Measurements from ENCODE around the gene PTGFRN.

PTGFRN gene

GRCh38 chr1:117033772-117034171 lies 124.1 kb downstream of the PTGFRN start:
- DNase-seq: no peak
- no peaks in the 10 kb centered on the region for H3K36me3 ChIP-seq
- TF ChIP-seq, protein P1, sequence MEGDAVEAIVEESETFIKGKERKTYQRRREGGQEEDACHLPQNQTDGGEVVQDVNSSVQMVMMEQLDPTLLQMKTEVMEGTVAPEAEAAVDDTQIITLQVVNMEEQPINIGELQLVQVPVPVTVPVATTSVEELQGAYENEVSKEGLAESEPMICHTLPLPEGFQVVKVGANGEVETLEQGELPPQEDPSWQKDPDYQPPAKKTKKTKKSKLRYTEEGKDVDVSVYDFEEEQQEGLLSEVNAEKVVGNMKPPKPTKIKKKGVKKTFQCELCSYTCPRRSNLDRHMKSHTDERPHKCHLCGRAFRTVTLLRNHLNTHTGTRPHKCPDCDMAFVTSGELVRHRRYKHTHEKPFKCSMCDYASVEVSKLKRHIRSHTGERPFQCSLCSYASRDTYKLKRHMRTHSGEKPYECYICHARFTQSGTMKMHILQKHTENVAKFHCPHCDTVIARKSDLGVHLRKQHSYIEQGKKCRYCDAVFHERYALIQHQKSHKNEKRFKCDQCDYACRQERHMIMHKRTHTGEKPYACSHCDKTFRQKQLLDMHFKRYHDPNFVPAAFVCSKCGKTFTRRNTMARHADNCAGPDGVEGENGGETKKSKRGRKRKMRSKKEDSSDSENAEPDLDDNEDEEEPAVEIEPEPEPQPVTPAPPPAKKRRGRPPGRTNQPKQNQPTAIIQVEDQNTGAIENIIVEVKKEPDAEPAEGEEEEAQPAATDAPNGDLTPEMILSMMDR (IDR thresholded peaks at IDR 0.05; ENCODE audit: low read depth, low read length): no peak
- no peaks in the 10 kb centered on the region for H3K4me1 ChIP-seq
- no peaks in the 10 kb centered on the region for H3K9me3 ChIP-seq
- H3K4me3 ChIP-seq (ENCODE audit: low read depth, low read length): no peak overlapping the region
- no peaks in the 10 kb centered on the region for H3K27me3 ChIP-seq

GRCh38 chr1:117034791-117035290 lies 125.1 kb downstream of the PTGFRN start:
- Histone ChIP-seq H3K27me3 (no peaks in the 10 kb centered on the region), H3K4me1 (no peaks in the 10 kb centered on the region), H3K36me3 (no peaks in the 10 kb centered on the region), H3K9me3 (no peaks in the 10 kb centered on the region), H3K4me3 (ENCODE audit: low read depth, low read length) (no peak overlapping the region)
- TF ChIP-seq, protein P1 (IDR thresholded peaks at IDR 0.05; ENCODE audit: low read depth, low read length): no peak
- DNase-seq: no peak

GRCh38 chr1:117036018-117036461 lies 126.3 kb downstream of the PTGFRN start:
- DNase-seq: no peak
- Histone ChIP-seq H3K36me3 (no peaks in the 10 kb centered on the region), H3K9me3 (no peaks in the 10 kb centered on the region), H3K4me3 (ENCODE audit: low read depth, low read length) (no peak overlapping the region), H3K4me1 (no peaks in the 10 kb centered on the region), H3K27me3 (no peaks in the 10 kb centered on the region)
- TF ChIP-seq, protein P1 (IDR thresholded peaks at IDR 0.05; ENCODE audit: low read depth, low read length): no peak

DNA sequence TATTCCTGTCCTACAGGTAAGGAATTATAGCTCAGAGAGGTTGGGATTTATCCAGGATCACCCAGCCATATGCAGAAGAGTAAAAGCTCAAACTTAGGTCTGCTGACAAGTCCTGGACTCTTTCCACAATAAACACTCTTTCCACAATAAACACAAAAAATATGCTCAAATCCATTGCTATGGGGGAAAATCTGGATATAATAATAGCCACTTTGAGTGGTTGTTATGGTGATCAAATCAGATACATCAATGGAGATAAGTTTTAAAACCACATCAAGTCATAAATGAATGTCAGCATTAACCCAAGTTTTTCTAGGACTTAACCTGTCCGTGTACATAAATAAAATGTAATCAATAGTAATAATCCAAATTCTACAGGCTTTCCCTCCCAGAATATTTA lies 128.1 kb downstream of the PTGFRN start:
- DNase-seq: no peak
- Histone ChIP-seq H3K27me3 (no peaks in the 10 kb centered on the region), H3K36me3 (no peaks in the 10 kb centered on the region), H3K9me3 (no peaks in the 10 kb centered on the region), H3K4me1 (no peaks in the 10 kb centered on the region), H3K4me3 (ENCODE audit: low read depth, low read length) (no peak overlapping the region)
- TF ChIP-seq, protein P1 (IDR thresholded peaks at IDR 0.05; ENCODE audit: low read depth, low read length): no peak

DNA sequence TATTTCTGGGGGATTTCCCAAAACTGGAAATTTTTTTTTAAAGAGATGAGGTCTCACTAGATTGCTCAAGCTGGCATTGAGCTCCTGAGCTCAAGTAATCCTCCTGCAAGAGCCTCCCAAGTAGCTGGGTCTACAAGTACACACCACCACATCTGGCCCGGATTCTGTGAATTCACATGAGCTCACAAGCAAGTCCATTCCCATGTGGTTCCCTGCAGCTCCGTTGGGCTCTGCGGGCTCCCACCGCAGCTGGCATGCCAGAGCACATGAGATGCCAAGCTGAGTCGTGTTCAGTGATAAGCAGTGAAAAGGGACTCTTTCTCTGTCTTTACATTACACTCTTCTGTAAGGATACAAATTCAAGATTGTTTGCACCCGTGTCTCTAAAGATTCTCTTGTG lies 128.5 kb downstream of the PTGFRN start:
- no peaks in the 10 kb centered on the region for H3K9me3 ChIP-seq
- no peak for DNase-seq
- no peak overlapping the region for H3K4me3 ChIP-seq (ENCODE audit: low read depth, low read length)
- TF ChIP-seq, protein P1 (IDR thresholded peaks at IDR 0.05; ENCODE audit: low read depth, low read length): no peak
- peaks cover 3% of the 10 kb centered on the region; the same call in 1 of the 2 replicates for H3K27me3 ChIP-seq
- no peaks in the 10 kb centered on the region for H3K4me1 ChIP-seq
- H3K36me3 ChIP-seq: no peaks in the 10 kb centered on the region

Data from BE2C (cell line).